Astrocyte of the spinal cord (primary cell): ENCODE results near the gene CPNE8.
A peak's percentile ranks its signal among the peaks of the same experiment; 100 is the strongest.

Experiments
- DNase-seq: peaks from one replicate; pipeline ENCODE4 v3.0.0; 2011; ENCODE audit warnings: low read depth, low spot score
- H3K4me3 ChIP-seq: 2 replicates; pipeline ENCODE4 v1.5.1; 2011; ENCODE audit warnings: low read depth, mild to moderate bottlenecking, low read length, moderate library complexity
- in situ Hi-C: cut with HindIII; loops from 2 replicates; pipeline ENCODE4 v1.10.0; 2017; ENCODE audit warnings: low sequenced_read_pairs
- TF ChIP-seq, protein P1 (sequence below): IDR thresholded peaks from 2 replicates; pipeline ENCODE4 v1.5.1; 2012; ENCODE audit warnings: low read depth, mild to moderate bottlenecking, low read length, inconsistent platforms

Gene CPNE8

DNA sequence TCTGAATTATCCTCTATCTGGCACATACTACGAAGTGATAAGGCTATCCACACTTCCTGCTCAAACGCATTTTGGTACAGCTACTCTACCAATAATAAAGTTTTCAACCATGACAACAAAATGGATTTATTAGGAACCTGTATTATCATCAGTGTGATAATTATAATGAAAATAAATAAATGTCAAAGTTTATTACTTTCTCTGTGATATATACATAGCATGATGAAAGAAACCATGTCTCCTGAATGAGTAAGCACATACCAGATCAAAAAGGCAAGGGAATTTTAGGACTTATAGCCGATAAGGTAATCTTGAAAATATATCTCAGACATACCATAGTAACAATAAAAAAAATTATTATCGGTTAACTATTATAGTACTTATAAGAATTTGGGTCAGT, 61.1 kb downstream of the CPNE8 start:
- no peak overlapping the region for H3K4me3 ChIP-seq
- in situ Hi-C loops, result no loop called here
- TF ChIP-seq, protein P1, sequence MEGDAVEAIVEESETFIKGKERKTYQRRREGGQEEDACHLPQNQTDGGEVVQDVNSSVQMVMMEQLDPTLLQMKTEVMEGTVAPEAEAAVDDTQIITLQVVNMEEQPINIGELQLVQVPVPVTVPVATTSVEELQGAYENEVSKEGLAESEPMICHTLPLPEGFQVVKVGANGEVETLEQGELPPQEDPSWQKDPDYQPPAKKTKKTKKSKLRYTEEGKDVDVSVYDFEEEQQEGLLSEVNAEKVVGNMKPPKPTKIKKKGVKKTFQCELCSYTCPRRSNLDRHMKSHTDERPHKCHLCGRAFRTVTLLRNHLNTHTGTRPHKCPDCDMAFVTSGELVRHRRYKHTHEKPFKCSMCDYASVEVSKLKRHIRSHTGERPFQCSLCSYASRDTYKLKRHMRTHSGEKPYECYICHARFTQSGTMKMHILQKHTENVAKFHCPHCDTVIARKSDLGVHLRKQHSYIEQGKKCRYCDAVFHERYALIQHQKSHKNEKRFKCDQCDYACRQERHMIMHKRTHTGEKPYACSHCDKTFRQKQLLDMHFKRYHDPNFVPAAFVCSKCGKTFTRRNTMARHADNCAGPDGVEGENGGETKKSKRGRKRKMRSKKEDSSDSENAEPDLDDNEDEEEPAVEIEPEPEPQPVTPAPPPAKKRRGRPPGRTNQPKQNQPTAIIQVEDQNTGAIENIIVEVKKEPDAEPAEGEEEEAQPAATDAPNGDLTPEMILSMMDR, result no peak
- DNase-seq, result no peak

DNA sequence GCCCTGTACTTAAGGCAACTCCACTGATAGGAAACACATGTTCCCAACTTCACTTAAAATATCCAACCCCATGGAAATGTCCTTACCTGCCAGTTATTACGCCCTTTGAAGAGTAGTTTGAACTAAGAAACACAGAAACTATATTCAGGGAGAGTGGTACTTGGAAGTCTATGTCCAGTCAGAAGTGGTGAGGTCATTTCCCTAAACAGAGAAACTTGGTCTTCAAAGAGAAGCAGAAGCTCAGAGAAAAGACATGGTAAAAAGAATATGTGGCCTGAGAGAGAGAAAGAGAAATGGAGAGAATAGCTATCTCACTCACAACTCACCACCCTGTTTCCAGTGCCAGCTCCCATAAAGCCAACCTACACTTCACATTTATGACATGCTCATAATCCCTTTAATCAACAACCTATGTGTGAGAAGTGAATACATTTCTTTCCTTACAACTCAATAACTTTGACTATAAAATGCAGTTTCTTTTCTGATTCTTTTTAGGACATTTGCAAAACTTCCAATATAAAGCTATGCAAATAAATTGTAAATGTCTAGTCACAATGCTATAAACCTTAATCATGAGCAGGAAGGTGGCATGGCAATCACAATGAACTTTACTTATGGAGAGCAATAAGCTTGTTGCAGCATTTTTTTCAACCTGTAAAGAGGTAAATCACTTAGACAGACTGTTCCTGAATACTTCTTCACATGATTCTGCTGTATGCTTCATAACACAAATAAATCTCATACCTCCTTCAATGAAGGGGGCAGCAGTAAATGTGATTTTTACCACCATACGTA, 67.1 kb downstream of the CPNE8 start:
- TF ChIP-seq, protein P1, result no peak
- H3K4me3 ChIP-seq, result no peak overlapping the region
- DNase-seq, result no peak
- in situ Hi-C loops, result no loop called here

DNA sequence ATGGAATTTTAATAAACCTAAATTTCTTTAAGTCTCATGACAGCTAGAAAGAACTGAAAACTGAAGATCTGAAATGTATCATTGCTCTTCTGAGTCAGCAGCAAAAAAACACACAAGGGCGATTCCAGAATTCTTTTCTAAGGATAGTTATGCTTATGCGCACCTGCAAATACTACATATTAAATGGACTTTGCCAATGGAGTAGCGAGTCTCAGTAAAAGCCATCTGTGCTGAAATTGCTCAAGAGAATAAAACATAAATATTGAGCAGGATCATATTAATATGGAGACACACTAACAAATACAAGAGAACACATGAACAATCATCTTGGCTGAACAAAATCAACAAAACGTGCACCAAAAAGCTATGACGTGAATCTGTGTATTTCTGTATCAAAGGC, 73.7 kb downstream of the CPNE8 start:
- in situ Hi-C loops, result no loop called here
- no peak for DNase-seq
- TF ChIP-seq, protein P1, result no peak
- no peak overlapping the region for H3K4me3 ChIP-seq

DNA sequence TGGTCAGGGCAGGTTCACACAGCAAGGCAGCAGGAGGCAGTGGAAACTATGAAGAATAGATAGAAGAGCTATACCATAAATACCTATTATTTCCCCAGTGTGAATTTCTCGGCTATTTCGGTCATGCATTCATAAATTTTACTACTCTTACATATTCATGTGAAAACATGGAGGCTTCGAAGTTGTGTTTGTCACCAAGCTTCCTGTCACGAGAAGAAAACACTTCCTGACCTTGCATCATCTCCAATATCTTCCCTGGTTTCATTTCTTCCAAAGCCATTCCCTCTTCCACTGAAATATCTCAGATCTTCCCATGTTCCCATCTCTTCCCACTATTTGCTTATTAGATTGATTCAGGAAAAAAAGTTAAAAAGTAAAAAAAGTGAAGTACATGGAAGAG, 80.4 kb downstream of the CPNE8 start:
- DNase-seq, result no peak
- in situ Hi-C loops, result no loop called here
- H3K4me3 ChIP-seq, result no peak overlapping the region
- TF ChIP-seq, protein P1, result no peak

DNA sequence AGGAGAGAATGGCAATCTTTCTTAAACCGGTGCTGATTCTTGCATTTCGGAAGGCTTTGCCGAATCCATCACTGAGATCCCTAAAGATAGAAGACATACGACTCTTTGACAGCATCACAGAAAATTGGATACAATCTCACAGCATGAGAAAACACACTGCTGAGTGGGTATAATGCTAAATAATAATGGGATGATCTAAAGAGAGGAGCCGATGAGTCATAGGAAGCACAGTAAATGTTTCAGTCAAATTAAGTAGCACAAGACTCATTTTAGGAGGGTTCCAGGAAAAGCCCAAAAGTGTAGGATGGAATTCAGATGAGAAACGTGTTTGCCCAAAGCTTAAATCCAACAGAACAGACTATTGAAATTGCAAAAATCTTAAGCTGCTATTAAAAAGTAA, 81.7 kb downstream of the CPNE8 start:
- no peak overlapping the region for H3K4me3 ChIP-seq
- TF ChIP-seq, protein P1, result no peak
- DNase-seq, result peak; percentile 5
- in situ Hi-C loops, result no loop called here

DNA sequence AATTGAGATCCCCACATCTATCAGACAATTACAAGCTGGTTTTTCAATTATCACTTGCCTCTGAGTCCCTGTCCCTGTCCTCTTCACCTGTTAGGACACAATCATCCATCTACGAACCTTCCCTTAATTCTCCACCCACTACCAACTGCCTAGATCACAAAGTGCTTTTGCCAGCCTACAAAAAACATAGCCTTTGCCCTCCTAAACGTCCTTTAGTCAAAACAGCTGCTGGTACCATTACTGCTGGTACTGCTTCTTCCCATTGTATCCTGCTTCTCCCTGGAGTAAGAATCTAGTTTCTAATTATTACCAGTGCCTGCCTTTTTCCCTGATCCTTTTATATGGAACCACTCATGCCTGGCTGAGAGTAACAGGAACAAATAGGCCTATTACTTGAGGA, 82.1 kb downstream of the CPNE8 start:
- no peak overlapping the region for H3K4me3 ChIP-seq
- in situ Hi-C loops, result no loop called here
- TF ChIP-seq, protein P1, result no peak
- DNase-seq, result no peak
